Stomach (tissue), 9 donors: Measurements from ENCODE around the gene ALPP. TPM values are rescaled to one million over a fixed set of nuclear protein-coding genes. Genes with fewer than 3 reads are reported as not detected.

Experiments used
- DNase-seq, 2 donors: peaks; one replicate each; pipeline versions ENCODE4 v3.0.0 to v3.0.0-alpha.2; 2013 to 2019
- H3K27ac ChIP-seq, 5 donors: fragments of 200-600 bp in 4 of 5; sonication (generic) in 4 of 5; one replicate each; pipeline ENCODE4 v1.5.1; 2013 to 2019; ENCODE audit warnings: mild to moderate bottlenecking in 1 of 5, moderate library complexity in 1 of 5
- H3K27me3 ChIP-seq, 3 donors: fragments of 200-600 bp; sonication (generic); one replicate each; pipeline ENCODE4 v1.5.1; 2017 to 2019; ENCODE audit warnings: mixed run types in 1 of 3
- H3K36me3 ChIP-seq, 4 donors: fragments of 200-600 bp; sonication (generic); 1 replicate in 3 of 4; 2 replicates in 1 of 4; pipeline ENCODE4 v1.5.1; 2016 to 2019
- H3K4me1 ChIP-seq, 4 donors: fragments of 200-600 bp; sonication (generic); one replicate each; pipeline ENCODE4 v1.5.1; 2016 to 2019
- H3K4me3 ChIP-seq, 4 donors: fragments of 200-600 bp; sonication (generic) in 3 of 4; one replicate each; pipeline ENCODE4 v1.5.1; 2016 to 2019; ENCODE audit warnings: mild to moderate bottlenecking in 1 of 4
- H3K9me3 ChIP-seq, 4 donors: fragments of 200-600 bp; sonication (generic); one replicate each; pipeline ENCODE4 v1.5.1; 2016 to 2019
- EP300 ChIP-seq: sonication (generic); formaldehyde crosslinking; IDR thresholded peaks from one replicate; pipeline ENCODE4 v1.6.1; 2017; ENCODE audit warnings: antibody characterized with exemption
- POLR2A ChIP-seq, 4 donors: fragments of 450-650 bp; IDR thresholded peaks; one replicate each; pipeline ENCODE4 v1.6.1; 2016; ENCODE audit warnings: antibody characterized with exemption in 4 of 4, control low read depth in 2 of 4, mild to moderate bottlenecking in 1 of 4, moderate library complexity in 1 of 4
- POLR2AphosphoS5 ChIP-seq, 3 donors: sonication (generic); formaldehyde crosslinking; IDR thresholded peaks; one replicate each; pipeline ENCODE4 v1.6.1; 2016; ENCODE audit warnings: antibody characterized with exemption in 3 of 3
- WGBS, 5 donors: extraction: QIAGEN DNeasy Blood & Tissue Kit in 3 of 5; methylation state at CpG; one replicate each; pipeline versions ENCODE4 v1.1.5 to v1.1.7; 2013 to 2018; 5-methylcytosine and 5-hydroxymethylcytosine counted together
- intact Hi-C: fragments of 100-400 bp; cut with DNase I; formaldehyde crosslinking; loops from one replicate; pipeline ENCODE4 v1.15.1; 2023; ENCODE audit warnings: low total_unique reads
- polyA plus RNA-seq, 3 donors: library from polyadenylated mRNA; stranded (reverse); fragments of 200-250 nt; gene quantifications; one replicate each; pipeline ENCODE4 v1.2.3, GENCODE V29; 2013
- total RNA-seq, 5 donors: library from RNA; depleted of rRNA; stranded (reverse); fragments of >200 nt; gene quantifications; one replicate each; pipeline versions ENCODE4 v1.1.0 to v1.2.3, GENCODE V29; 2014 to 2016
- TF ChIP-seq, protein P1 (sequence below), 7 experiments: fragments of 450-650 bp in 4 of 7; fragments of 200-600 bp in 3 of 7; sonication (generic) in 3 of 7; IDR thresholded peaks; one replicate each; pipeline ENCODE4 v1.5.1; 2016 to 2019; ENCODE audit warnings: antibody characterized with exemption in 7 of 7, control low read depth in 2 of 7, mild to moderate bottlenecking in 1 of 7
- donor health status: healthy with polysubstance abuse.
- donor health status: Bipolar disorder and iron deficiency.
- donor health status: healthy.

Gene ALPP
- total and polyA plus RNA-seq, 8 donors: not detected

- Histone ChIP-seq H3K4me1 (peaks cover 24 to 30% (median 26%) of the 10 kb centered on the region in 4 donors), H3K36me3 (no peaks in the 10 kb centered on the region), H3K27ac (no peak overlapping the region), H3K4me3 (no peak overlapping the region), H3K9me3 (peaks cover 0 to 2% (median 0%) of the 10 kb centered on the region in 4 donors), H3K27me3 (peaks cover 19 to 91% (median 56%) of the 10 kb centered on the region in 3 donors)
- intact Hi-C loops: no loop called here
- WGBS, 5 donors: 79 to 87% (median 82%) methylated on average over 9 to 12 of the region's 12 CpGs
- TF ChIP-seq, protein P1, sequence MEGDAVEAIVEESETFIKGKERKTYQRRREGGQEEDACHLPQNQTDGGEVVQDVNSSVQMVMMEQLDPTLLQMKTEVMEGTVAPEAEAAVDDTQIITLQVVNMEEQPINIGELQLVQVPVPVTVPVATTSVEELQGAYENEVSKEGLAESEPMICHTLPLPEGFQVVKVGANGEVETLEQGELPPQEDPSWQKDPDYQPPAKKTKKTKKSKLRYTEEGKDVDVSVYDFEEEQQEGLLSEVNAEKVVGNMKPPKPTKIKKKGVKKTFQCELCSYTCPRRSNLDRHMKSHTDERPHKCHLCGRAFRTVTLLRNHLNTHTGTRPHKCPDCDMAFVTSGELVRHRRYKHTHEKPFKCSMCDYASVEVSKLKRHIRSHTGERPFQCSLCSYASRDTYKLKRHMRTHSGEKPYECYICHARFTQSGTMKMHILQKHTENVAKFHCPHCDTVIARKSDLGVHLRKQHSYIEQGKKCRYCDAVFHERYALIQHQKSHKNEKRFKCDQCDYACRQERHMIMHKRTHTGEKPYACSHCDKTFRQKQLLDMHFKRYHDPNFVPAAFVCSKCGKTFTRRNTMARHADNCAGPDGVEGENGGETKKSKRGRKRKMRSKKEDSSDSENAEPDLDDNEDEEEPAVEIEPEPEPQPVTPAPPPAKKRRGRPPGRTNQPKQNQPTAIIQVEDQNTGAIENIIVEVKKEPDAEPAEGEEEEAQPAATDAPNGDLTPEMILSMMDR (IDR thresholded peaks at IDR 0.05): no peak
- TF ChIP-seq POLR2AphosphoS5 (IDR thresholded peaks at IDR 0.05) (no peak), POLR2A (IDR thresholded peaks at IDR 0.05) (no peak), EP300 (no peak)
- no peak for DNase-seq
Observed at GRCh38 chr2:232415736-232416520, 37.4 kb downstream of the ALPP start.

GRCh38 chr2:232416521-232417470, 38.2 kb downstream of the ALPP start:
- no peak for TF ChIP-seq POLR2AphosphoS5 (IDR thresholded peaks at IDR 0.05)
- no peak for TF ChIP-seq EP300
- no peak for TF ChIP-seq POLR2A (IDR thresholded peaks at IDR 0.05)
- TF ChIP-seq, protein P1 (IDR thresholded peaks at IDR 0.05): no peak
- H3K36me3 ChIP-seq: no peaks in the 10 kb centered on the region
- no peak overlapping the region for H3K27ac ChIP-seq
- peaks cover 25 to 34% (median 30%) of the 10 kb centered on the region in 4 donors for H3K4me1 ChIP-seq
- no peak overlapping the region for H3K4me3 ChIP-seq
- peaks cover 0 to 7% (median under 1%) of the 10 kb centered on the region in 4 donors for H3K9me3 ChIP-seq
- no peak for DNase-seq
- H3K27me3 ChIP-seq: peaks cover 27 to 91% (median 63%) of the 10 kb centered on the region in 3 donors
- 83 to 91% (median 89%) methylated on average over 14 to 17 of the region's 17 CpGs for WGBS, 5 donors
- intact Hi-C loops: no loop called here

DNA sequence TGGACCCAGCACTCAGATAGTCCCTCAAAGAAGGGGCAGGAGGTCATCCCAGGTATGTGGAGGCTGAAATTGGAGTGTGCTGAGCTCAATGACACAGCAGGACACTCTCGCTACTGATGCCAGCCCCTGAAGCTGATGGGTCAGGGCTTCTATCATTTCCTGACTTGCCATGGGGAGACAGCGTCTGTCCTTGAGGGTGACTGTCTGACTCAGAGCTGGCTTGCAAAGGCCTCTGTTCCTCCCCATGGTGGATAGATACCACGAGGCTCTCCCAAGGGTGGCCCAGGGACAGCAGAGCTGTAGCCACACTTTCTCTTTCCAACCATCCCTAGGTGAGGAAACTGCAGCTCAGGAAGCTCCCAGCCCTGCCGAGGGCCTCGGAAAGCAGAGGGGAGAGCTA, 38.9 kb downstream of the ALPP start:
- Histone ChIP-seq H3K9me3 (peaks cover 0 to 14% (median 4%) of the 10 kb centered on the region in 4 donors), H3K4me1 (peaks cover 25 to 34% (median 30%) of the 10 kb centered on the region in 4 donors), H3K27me3 (peaks cover 27 to 95% (median 63%) of the 10 kb centered on the region in 3 donors), H3K27ac (no peak overlapping the region), H3K36me3 (no peaks in the 10 kb centered on the region), H3K4me3 (no peak overlapping the region)
- WGBS, 5 donors: 70 to 91% (median 79%) methylated on average over 5 of the region's 5 CpGs; no CpG with 5 or more reads in 1 of the 5 donors
- DNase-seq: no peak
- intact Hi-C loops: no loop called here
- TF ChIP-seq POLR2AphosphoS5 (IDR thresholded peaks at IDR 0.05): no peak

GRCh38 chr2:232418056-232418455, 39.5 kb downstream of the ALPP start:
- Histone ChIP-seq H3K36me3 (no peaks in the 10 kb centered on the region), H3K4me1 (peaks cover 25 to 34% (median 30%) of the 10 kb centered on the region in 4 donors), H3K9me3 (peaks cover 0 to 18% (median 7%) of the 10 kb centered on the region in 4 donors), H3K27me3 (peaks cover 27 to 96% (median 63%) of the 10 kb centered on the region in 3 donors), H3K27ac (no peak overlapping the region), H3K4me3 (no peak overlapping the region)
- no peak for DNase-seq
- TF ChIP-seq, protein P1 (IDR thresholded peaks at IDR 0.05): no peak
- TF ChIP-seq POLR2A (IDR thresholded peaks at IDR 0.05): no peak
- TF ChIP-seq POLR2AphosphoS5 (IDR thresholded peaks at IDR 0.05): no peak
- TF ChIP-seq EP300: no peak
- WGBS, 5 donors: 58 to 72% (median 66%) methylated on average over 6 of the region's 6 CpGs; no CpG with 5 or more reads in 1 of the 5 donors
- intact Hi-C loops: no loop called here
